ENCODE measurements around the gene TESK2.

The TESK2 gene

DNA sequence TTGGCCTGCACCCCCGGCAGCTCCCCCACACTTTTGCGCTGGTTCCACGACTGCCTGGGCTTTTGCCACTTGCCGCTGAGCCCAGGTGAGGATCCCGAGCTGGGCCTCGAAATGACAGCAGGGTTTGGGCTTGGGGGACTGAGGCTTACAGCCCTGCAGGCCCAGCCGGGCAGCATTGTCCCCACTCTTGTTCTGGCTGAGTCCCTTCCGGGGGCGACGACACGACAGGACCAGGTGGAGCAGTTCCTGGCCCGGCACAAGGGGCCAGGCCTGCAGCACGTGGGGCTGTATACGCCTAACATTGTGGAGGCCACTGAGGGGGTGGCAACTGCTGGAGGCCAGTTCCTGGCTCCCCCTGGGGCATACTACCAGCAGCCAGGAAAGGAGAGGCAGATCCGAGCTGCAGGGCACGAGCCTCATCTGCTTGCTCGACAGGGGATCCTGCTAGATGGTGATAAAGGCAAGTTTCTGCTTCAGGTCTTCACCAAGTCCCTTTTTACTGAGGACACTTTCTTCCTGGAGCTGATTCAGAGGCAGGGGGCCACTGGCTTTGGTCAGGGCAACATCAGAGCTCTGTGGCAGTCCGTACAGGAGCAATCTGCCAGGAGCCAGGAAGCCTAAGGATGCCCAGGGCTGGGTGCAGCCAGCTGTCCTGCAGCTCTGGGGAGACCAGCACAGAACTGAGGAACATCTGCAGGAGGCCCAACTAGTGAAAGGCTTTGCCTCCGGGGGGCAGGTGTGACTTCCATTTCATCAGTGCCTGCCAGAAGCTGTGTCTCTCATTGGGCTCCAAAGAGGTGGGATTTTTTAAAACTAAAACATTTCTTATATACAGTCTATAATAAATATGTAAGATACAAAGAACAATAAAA, 163.1 kb downstream of the TESK2 start:
- H3K36me3 ChIP-seq (ENCODE audit: insufficient read depth, low read length): peaks cover 32% of the 10 kb centered on the region
- peaks cover 6% of the 10 kb centered on the region; the same call in 1 of the 2 replicates for H3K79me2 ChIP-seq (ENCODE audit: insufficient read depth, low read length)
- H3K9me3 ChIP-seq (ENCODE audit: insufficient read depth, low read length, severe bottlenecking): no peaks in the 10 kb centered on the region
- peak overlapping the region; percentile 87 for H3K4me2 ChIP-seq (ENCODE audit: insufficient read depth, low read length)
- TF ChIP-seq, protein P1, sequence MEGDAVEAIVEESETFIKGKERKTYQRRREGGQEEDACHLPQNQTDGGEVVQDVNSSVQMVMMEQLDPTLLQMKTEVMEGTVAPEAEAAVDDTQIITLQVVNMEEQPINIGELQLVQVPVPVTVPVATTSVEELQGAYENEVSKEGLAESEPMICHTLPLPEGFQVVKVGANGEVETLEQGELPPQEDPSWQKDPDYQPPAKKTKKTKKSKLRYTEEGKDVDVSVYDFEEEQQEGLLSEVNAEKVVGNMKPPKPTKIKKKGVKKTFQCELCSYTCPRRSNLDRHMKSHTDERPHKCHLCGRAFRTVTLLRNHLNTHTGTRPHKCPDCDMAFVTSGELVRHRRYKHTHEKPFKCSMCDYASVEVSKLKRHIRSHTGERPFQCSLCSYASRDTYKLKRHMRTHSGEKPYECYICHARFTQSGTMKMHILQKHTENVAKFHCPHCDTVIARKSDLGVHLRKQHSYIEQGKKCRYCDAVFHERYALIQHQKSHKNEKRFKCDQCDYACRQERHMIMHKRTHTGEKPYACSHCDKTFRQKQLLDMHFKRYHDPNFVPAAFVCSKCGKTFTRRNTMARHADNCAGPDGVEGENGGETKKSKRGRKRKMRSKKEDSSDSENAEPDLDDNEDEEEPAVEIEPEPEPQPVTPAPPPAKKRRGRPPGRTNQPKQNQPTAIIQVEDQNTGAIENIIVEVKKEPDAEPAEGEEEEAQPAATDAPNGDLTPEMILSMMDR (IDR thresholded peaks at IDR 0.05; ENCODE audit: borderline replicate concordance, extremely low read depth, low read length, poor library complexity, severe bottlenecking): peak; percentile 18
- no peak for TF ChIP-seq EZH2 (IDR thresholded peaks at IDR 0.05; ENCODE audit: borderline replicate concordance, low read depth, low read length, severe bottlenecking)
- no peaks in the 10 kb centered on the region for H4K20me1 ChIP-seq (ENCODE audit: insufficient read depth, low read length)
- no peak overlapping the region for H3K4me3 ChIP-seq (ENCODE audit: low read depth in 1 of 2, low read length in 2 of 2)
- H3K9ac ChIP-seq (ENCODE audit: low read depth, low read length): peak overlapping the region; percentile 55
- H2AFZ ChIP-seq (ENCODE audit: low read depth, low read length): no peak overlapping the region
- H3K27me3 ChIP-seq (ENCODE audit: insufficient read depth, low read length, poor library complexity): no peaks in the 10 kb centered on the region
- peak overlapping the region; percentile 14; the same call in 1 of the 2 replicates for H3K27ac ChIP-seq (ENCODE audit: low read length)
- ATAC-seq (ENCODE audit: insufficient read depth, low read depth) (peak; percentile 44), DNase-seq (peak; percentile 33)
- peaks cover 29% of the 10 kb centered on the region for H3K4me1 ChIP-seq (ENCODE audit: insufficient read depth, low read length)

DNA sequence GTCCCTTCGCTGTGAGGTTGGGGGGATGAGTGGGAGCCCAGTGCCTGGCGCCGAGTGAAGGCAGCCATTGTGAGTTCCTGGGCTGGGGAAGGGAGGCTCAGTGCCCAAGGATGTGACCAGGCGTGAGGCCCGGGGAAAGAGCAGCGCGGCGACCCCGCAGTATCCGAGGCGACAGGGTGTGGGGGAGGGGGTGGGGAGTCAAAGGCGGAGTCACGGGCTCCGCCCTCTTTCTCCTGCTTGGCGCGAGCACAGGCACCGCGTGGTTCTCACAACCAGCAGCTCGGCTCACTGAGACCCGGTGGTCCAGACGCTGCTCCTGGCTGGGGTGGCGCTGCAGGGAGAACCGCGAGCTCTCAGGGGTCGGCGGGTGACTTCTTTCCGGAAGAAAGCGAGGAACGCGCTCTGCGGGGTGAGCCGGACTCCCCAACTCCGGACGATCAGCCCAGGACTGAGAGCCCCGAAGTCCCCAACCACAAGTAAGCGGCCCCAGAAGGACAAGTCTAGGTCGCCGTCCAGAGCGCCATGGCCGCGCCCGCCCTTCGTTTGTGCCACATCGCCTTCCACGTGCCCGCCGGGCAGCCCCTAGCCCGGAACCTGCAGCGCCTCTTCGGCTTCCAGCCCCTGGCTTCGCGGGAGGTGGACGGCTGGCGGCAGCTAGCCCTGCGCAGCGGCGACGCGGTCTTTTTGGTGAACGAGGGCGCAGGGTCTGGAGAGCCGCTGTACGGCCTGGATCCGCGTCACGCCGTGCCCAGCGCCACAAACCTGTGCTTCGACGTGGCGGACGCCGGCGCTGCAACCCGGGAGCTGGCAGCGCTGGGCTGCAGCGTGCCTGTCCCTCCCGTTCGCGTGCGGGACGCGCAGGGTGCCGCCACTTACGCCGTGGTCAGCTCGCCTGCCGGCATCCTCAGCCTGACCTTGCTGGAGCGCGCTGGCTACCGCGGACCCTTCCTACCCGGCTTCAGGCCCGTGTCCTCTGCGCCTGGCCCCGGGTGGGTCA, 164.0 kb downstream of the TESK2 start, which contains the start of gene HPDL:
TSS of gene HPDL (plus strand) at position 269 of the 997 bp plus-strand sequence. CDS start at position 523, 254 bp downstream.
- no peak for TF ChIP-seq EZH2 (IDR thresholded peaks at IDR 0.05; ENCODE audit: borderline replicate concordance, low read depth, low read length, severe bottlenecking)
- TF ChIP-seq, protein P1 (IDR thresholded peaks at IDR 0.05; ENCODE audit: borderline replicate concordance, extremely low read depth, low read length, poor library complexity, severe bottlenecking): peak; percentile 11
- H3K9me3 ChIP-seq (ENCODE audit: insufficient read depth, low read length, severe bottlenecking): no peaks in the 10 kb centered on the region
- H3K27me3 ChIP-seq (ENCODE audit: insufficient read depth, low read length, poor library complexity): no peaks in the 10 kb centered on the region
- peak within 1 kb of the TSS; percentile 53 for H3K27ac ChIP-seq (ENCODE audit: low read length)
- H3K4me2 ChIP-seq (ENCODE audit: insufficient read depth, low read length): peak within 1 kb of the TSS; percentile 87
- peaks cover 6% of the 10 kb centered on the region; the same call in 1 of the 2 replicates for H3K79me2 ChIP-seq (ENCODE audit: insufficient read depth, low read length)
- H2AFZ ChIP-seq (ENCODE audit: low read depth, low read length): peak within 1 kb of the TSS; percentile 94
- H3K9ac ChIP-seq (ENCODE audit: low read depth, low read length): peak within 1 kb of the TSS; percentile 55
- DNase-seq: peak; percentile 86
- no peaks in the 10 kb centered on the region for H4K20me1 ChIP-seq (ENCODE audit: insufficient read depth, low read length)
- ATAC-seq (ENCODE audit: insufficient read depth, low read depth): peak; percentile 89
- H3K4me3 ChIP-seq (ENCODE audit: low read depth in 1 of 2, low read length in 2 of 2): peak within 1 kb of the TSS in 1 of 2 experiments; percentile 63; a peak in 3 of 4 replicates
- H3K36me3 ChIP-seq (ENCODE audit: insufficient read depth, low read length): peaks cover 23% of the 10 kb centered on the region
- peaks cover 29% of the 10 kb centered on the region for H3K4me1 ChIP-seq (ENCODE audit: insufficient read depth, low read length)

DNA sequence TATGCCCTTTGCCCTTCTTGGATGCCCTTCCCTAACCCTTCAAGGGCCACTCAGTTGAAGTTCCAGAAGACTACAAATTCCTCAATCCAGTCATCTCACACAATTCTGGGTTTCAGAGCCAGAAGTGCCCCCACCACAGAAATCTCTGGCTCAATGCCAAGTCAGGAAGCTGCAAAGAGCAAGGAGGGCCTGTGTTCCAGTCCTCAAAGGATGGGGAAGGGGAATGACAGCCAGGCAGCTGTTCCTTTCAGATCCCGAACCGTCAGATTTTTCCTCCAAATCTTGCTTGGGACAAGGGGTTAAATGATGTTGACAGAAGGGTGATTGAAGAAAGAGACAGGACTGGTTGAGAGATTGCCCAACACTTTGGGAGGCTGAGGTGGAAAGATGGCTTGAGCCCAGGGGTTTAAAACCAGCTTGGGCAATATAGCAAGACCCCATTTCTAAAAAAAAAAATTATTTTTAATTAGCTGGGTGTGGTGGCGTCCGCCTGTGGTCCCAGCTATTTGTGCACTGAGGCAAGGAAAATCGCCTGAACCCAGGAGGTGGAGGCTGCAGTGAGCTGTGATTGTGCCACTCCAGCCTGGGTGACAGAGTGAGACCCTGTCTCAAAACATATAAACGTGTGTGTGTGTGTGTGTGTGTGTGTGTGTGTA, 165.0 kb downstream of the TESK2 start:
- Histone ChIP-seq H3K27me3 (ENCODE audit: insufficient read depth, low read length, poor library complexity) (no peaks in the 10 kb centered on the region), H3K4me2 (ENCODE audit: insufficient read depth, low read length) (peak overlapping the region; percentile 87), H4K20me1 (ENCODE audit: insufficient read depth, low read length) (no peaks in the 10 kb centered on the region), H3K4me1 (ENCODE audit: insufficient read depth, low read length) (peaks cover 29% of the 10 kb centered on the region), H2AFZ (ENCODE audit: low read depth, low read length) (peak overlapping the region; percentile 94), H3K27ac (ENCODE audit: low read length) (peak overlapping the region; percentile 53; the same call in 1 of the 2 replicates), H3K36me3 (ENCODE audit: insufficient read depth, low read length) (peaks cover 14% of the 10 kb centered on the region; the same call in 1 of the 2 replicates), H3K4me3 (ENCODE audit: low read depth in 1 of 2, low read length in 2 of 2) (peak overlapping the region in 1 of 2 experiments; percentile 63; a peak in 2 of 4 replicates), H3K9me3 (ENCODE audit: insufficient read depth, low read length, severe bottlenecking) (no peaks in the 10 kb centered on the region), H3K9ac (ENCODE audit: low read depth, low read length) (peak overlapping the region; percentile 55), H3K79me2 (ENCODE audit: insufficient read depth, low read length) (peaks cover 6% of the 10 kb centered on the region; the same call in 1 of the 2 replicates)
- 0 out of 3 replicates have a peak, but pooled peaks have one; percentile 4 for ATAC-seq (ENCODE audit: insufficient read depth, low read depth)
- DNase-seq: no peak
- no peak for TF ChIP-seq EZH2 (IDR thresholded peaks at IDR 0.05; ENCODE audit: borderline replicate concordance, low read depth, low read length, severe bottlenecking)
- TF ChIP-seq, protein P1 (IDR thresholded peaks at IDR 0.05; ENCODE audit: borderline replicate concordance, extremely low read depth, low read length, poor library complexity, severe bottlenecking): no peak
